ENCODE results near the gene TMPRSS2. TPM values are rescaled to one million over a fixed set of nuclear protein-coding genes. Genes with fewer than 3 reads are reported as not detected.

TMPRSS2 gene
- total RNA-seq, 1 donor from 2014 or later = 0.84 TPM

- H3K9me3 Mint-ChIP-seq (ENCODE audit: unreplicated experiment) = no peaks in the 10 kb centered on the region
Measured at GRCh38 chr21:41483973-41484372, 24.0 kb downstream of the TMPRSS2 start.

GRCh38 chr21:41483415-41483814, 24.5 kb downstream of the TMPRSS2 start:
- Histone ChIP-seq H3K4me2 (ENCODE audit: low read length) (no peak overlapping the region), H4K20me1 (ENCODE audit: insufficient read depth, low read length) (no peaks in the 10 kb centered on the region), H3K79me2 (ENCODE audit: insufficient read depth, low read length) (no peaks in the 10 kb centered on the region), H3K4me3 (ENCODE audit: insufficient read depth, low read depth, low read length) (no peak overlapping the region), H3K36me3 (ENCODE audit: insufficient read depth, low read length) (no peaks in the 10 kb centered on the region), H3K9me3 (ENCODE audit: insufficient read depth, low read depth, low read length) (no peaks in the 10 kb centered on the region), H3K27ac (ENCODE audit: low read depth, low read length) (no peak overlapping the region), H3K27me3 (ENCODE audit: insufficient read depth, low read length) (no peaks in the 10 kb centered on the region), H3K9ac (ENCODE audit: low read length) (no peak overlapping the region), H3K4me1 (ENCODE audit: insufficient read depth, low read length) (peaks cover 28% of the 10 kb centered on the region), H2AFZ (ENCODE audit: low read depth, low read length) (no peak overlapping the region)
- FAIRE-seq (no peak), DNase-seq (ENCODE audit: low read depth) (no peak)
- peaks cover 50% of the 10 kb centered on the region for H3K4me1 Mint-ChIP-seq (ENCODE audit: low read depth, unreplicated experiment)
- H3K36me3 Mint-ChIP-seq (ENCODE audit: low read depth, unreplicated experiment) = no peaks in the 10 kb centered on the region
- no peaks in the 10 kb centered on the region for H3K27me3 Mint-ChIP-seq (ENCODE audit: low read depth, unreplicated experiment)
- H3K9me3 Mint-ChIP-seq (ENCODE audit: unreplicated experiment) = no peaks in the 10 kb centered on the region
- TF ChIP-seq CTCF (IDR thresholded peaks at IDR 0.05; ENCODE audit: insufficient read depth, low read depth, low read length) = no peak
- TF ChIP-seq EZH2 (IDR thresholded peaks at IDR 0.05; ENCODE audit: insufficient read depth, low read length) = no peak
- no peak overlapping the region for H3K4me3 Mint-ChIP-seq (ENCODE audit: unreplicated experiment)
- no peak overlapping the region for H3K27ac Mint-ChIP-seq (ENCODE audit: unreplicated experiment)

More at GRCh38 chr21:41483973-41484372, 24.0 kb downstream of the TMPRSS2 start:
- FAIRE-seq (no peak), DNase-seq (ENCODE audit: low read depth) (no peak)
- Histone ChIP-seq H4K20me1 (ENCODE audit: insufficient read depth, low read length) (no peaks in the 10 kb centered on the region), H2AFZ (ENCODE audit: low read depth, low read length) (no peak overlapping the region), H3K36me3 (ENCODE audit: insufficient read depth, low read length) (no peaks in the 10 kb centered on the region), H3K9ac (ENCODE audit: low read length) (no peak overlapping the region), H3K4me3 (ENCODE audit: insufficient read depth, low read depth, low read length) (no peak overlapping the region), H3K4me2 (ENCODE audit: low read length) (no peak overlapping the region), H3K4me1 (ENCODE audit: insufficient read depth, low read length) (peaks cover 28% of the 10 kb centered on the region), H3K27me3 (ENCODE audit: insufficient read depth, low read length) (no peaks in the 10 kb centered on the region), H3K27ac (ENCODE audit: low read depth, low read length) (no peak overlapping the region), H3K79me2 (ENCODE audit: insufficient read depth, low read length) (no peaks in the 10 kb centered on the region), H3K9me3 (ENCODE audit: insufficient read depth, low read depth, low read length) (no peaks in the 10 kb centered on the region)
- H3K27ac Mint-ChIP-seq (ENCODE audit: unreplicated experiment) = no peak overlapping the region
- TF ChIP-seq CTCF (IDR thresholded peaks at IDR 0.05; ENCODE audit: insufficient read depth, low read depth, low read length) (no peak), EZH2 (IDR thresholded peaks at IDR 0.05; ENCODE audit: insufficient read depth, low read length) (no peak)
- no peak overlapping the region for H3K4me3 Mint-ChIP-seq (ENCODE audit: unreplicated experiment)
- H3K27me3 Mint-ChIP-seq (ENCODE audit: low read depth, unreplicated experiment) = no peaks in the 10 kb centered on the region
- H3K4me1 Mint-ChIP-seq (ENCODE audit: low read depth, unreplicated experiment) = peaks cover 44% of the 10 kb centered on the region
- H3K36me3 Mint-ChIP-seq (ENCODE audit: low read depth, unreplicated experiment) = no peaks in the 10 kb centered on the region

GRCh38 chr21:41482980-41483379, 25.0 kb downstream of the TMPRSS2 start:
- TF ChIP-seq EZH2 (IDR thresholded peaks at IDR 0.05; ENCODE audit: insufficient read depth, low read length) (no peak), CTCF (IDR thresholded peaks at IDR 0.05; ENCODE audit: insufficient read depth, low read depth, low read length) (no peak)

More at GRCh38 chr21:41482980-41483379, 25.0 kb downstream of the TMPRSS2 start:
- Mint-ChIP-seq H3K9me3 (ENCODE audit: unreplicated experiment) (no peaks in the 10 kb centered on the region), H3K27me3 (ENCODE audit: low read depth, unreplicated experiment) (no peaks in the 10 kb centered on the region), H3K4me3 (ENCODE audit: unreplicated experiment) (no peak overlapping the region), H3K4me1 (ENCODE audit: low read depth, unreplicated experiment) (peaks cover 52% of the 10 kb centered on the region), H3K27ac (ENCODE audit: unreplicated experiment) (peak overlapping the region; percentile 88), H3K36me3 (ENCODE audit: low read depth, unreplicated experiment) (no peaks in the 10 kb centered on the region)
- Histone ChIP-seq H3K27ac (ENCODE audit: low read depth, low read length) (peak overlapping the region; percentile 44), H4K20me1 (ENCODE audit: insufficient read depth, low read length) (no peaks in the 10 kb centered on the region), H3K79me2 (ENCODE audit: insufficient read depth, low read length) (no peaks in the 10 kb centered on the region), H3K9me3 (ENCODE audit: insufficient read depth, low read depth, low read length) (no peaks in the 10 kb centered on the region), H3K36me3 (ENCODE audit: insufficient read depth, low read length) (no peaks in the 10 kb centered on the region), H2AFZ (ENCODE audit: low read depth, low read length) (no peak overlapping the region), H3K27me3 (ENCODE audit: insufficient read depth, low read length) (no peaks in the 10 kb centered on the region), H3K4me1 (ENCODE audit: insufficient read depth, low read length) (peaks cover 28% of the 10 kb centered on the region), H3K9ac (ENCODE audit: low read length) (peak overlapping the region; percentile 32), H3K4me2 (ENCODE audit: low read length) (peak overlapping the region; percentile 71), H3K4me3 (ENCODE audit: insufficient read depth, low read depth, low read length) (no peak overlapping the region)
- no peak for DNase-seq (ENCODE audit: low read depth)
- no peak for FAIRE-seq
